SK-N-SH treated with all-trans-retinoic acid at 6 μM for 48 hours (cell line): Measurements from ENCODE around the gene CHST15.

Experiments used
- ATAC-seq: fragments of 200-7000 bp; cut with Tn5 transposase; 3 replicates; pipeline ENCODE4 v1.9.1; 2020; ENCODE audit warnings: mild to moderate bottlenecking, moderate library complexity
- BACH2 ChIP-seq: fragments of 250-450 bp; sonication (Bioruptor Pico); IDR thresholded peaks from 2 replicates; pipeline ENCODE4 v1.9.0; 2021; ENCODE audit warnings: mild to moderate bottlenecking, borderline replicate concordance
- CREB5 ChIP-seq: fragments of 250-450 bp; sonication (Bioruptor Pico); IDR thresholded peaks from 2 replicates; pipeline ENCODE4 v1.5.1; 2020; ENCODE audit warnings: low read depth, mild to moderate bottlenecking, moderate library complexity
- CSDC2 ChIP-seq: fragments of 250-450 bp; sonication (Bioruptor Pico); IDR thresholded peaks from 2 replicates; pipeline ENCODE4 v1.5.0; 2020; ENCODE audit warnings: mild to moderate bottlenecking, moderate library complexity
- CSRNP3 ChIP-seq: fragments of 250-450 bp; sonication (Bioruptor Pico); IDR thresholded peaks from 2 replicates; pipeline ENCODE4 v1.5.1; 2021; ENCODE audit warnings: mild to moderate bottlenecking, moderate library complexity
- ESRRG ChIP-seq: fragments of 250-450 bp; sonication (Bioruptor Pico); IDR thresholded peaks from 2 replicates; pipeline ENCODE4 v1.6.1; 2021; ENCODE audit warnings: mild to moderate bottlenecking
- GLIS3 ChIP-seq: fragments of 250-450 bp; sonication (Bioruptor Pico); IDR thresholded peaks from 2 replicates; pipeline ENCODE4 v1.5.0; 2020; ENCODE audit warnings: mild to moderate bottlenecking, moderate library complexity
- ISL1 ChIP-seq: fragments of 250-450 bp; sonication (Bioruptor Pico); IDR thresholded peaks from 2 replicates; pipeline ENCODE4 v2.1.2; 2022; ENCODE audit warnings: mild to moderate bottlenecking, moderate library complexity
- OSR1 ChIP-seq: fragments of 250-450 bp; sonication (Bioruptor Pico); IDR thresholded peaks from 2 replicates; pipeline ENCODE4 v1.8.0; 2022; ENCODE audit warnings: moderate library complexity, mild to moderate bottlenecking, inconsistent platforms
- PATZ1 ChIP-seq: fragments of 250-450 bp; sonication (Bioruptor Pico); IDR thresholded peaks from 2 replicates; pipeline ENCODE4 v1.8.0; 2020; ENCODE audit warnings: mild to moderate bottlenecking, moderate library complexity, borderline replicate concordance
- POU6F1 ChIP-seq: fragments of 250-450 bp; sonication (Bioruptor Pico); IDR thresholded peaks from 2 replicates; pipeline ENCODE4 v1.8.0; 2021; ENCODE audit warnings: low read depth, mild to moderate bottlenecking, moderate library complexity, borderline replicate concordance
- PPARA ChIP-seq: fragments of 250-450 bp; sonication (Bioruptor Pico); IDR thresholded peaks from 2 replicates; pipeline ENCODE4 v1.5.0; 2020; ENCODE audit warnings: mild to moderate bottlenecking, borderline replicate concordance
- RARB ChIP-seq: fragments of 250-450 bp; sonication (Bioruptor Pico); IDR thresholded peaks from 2 replicates; pipeline ENCODE4 v1.8.0; 2021; ENCODE audit warnings: mild to moderate bottlenecking, moderate library complexity
- SNAI2 ChIP-seq: fragments of 250-450 bp; sonication (Bioruptor Pico); IDR thresholded peaks from 2 replicates; pipeline ENCODE4 v1.5.0; 2020; ENCODE audit warnings: mild to moderate bottlenecking, moderate library complexity
- TCF4 ChIP-seq: fragments of 250-450 bp; sonication (Bioruptor Pico); IDR thresholded peaks from 2 replicates; pipeline ENCODE4 v1.8.0; 2021; ENCODE audit warnings: mild to moderate bottlenecking, moderate library complexity, borderline replicate concordance
- TOX ChIP-seq: fragments of 250-450 bp; sonication (Bioruptor Pico); IDR thresholded peaks from 2 replicates; pipeline ENCODE4 v1.8.0; 2021; ENCODE audit warnings: mild to moderate bottlenecking, moderate library complexity, borderline replicate concordance
- TSHZ2 ChIP-seq: fragments of 250-450 bp; sonication (Bioruptor Pico); IDR thresholded peaks from 2 replicates; pipeline ENCODE4 v1.5.0; 2020; ENCODE audit warnings: mild to moderate bottlenecking, moderate library complexity
- ZC3H10 ChIP-seq: fragments of 250-450 bp; sonication (Bioruptor Pico); IDR thresholded peaks from 2 replicates; pipeline ENCODE4 v1.5.1; 2021; ENCODE audit warnings: mild to moderate bottlenecking, moderate library complexity
- ZFP30 ChIP-seq: fragments of 450-650 bp; formaldehyde crosslinking; IDR thresholded peaks from 2 replicates; pipeline ENCODE4 v1.5.0; 2022; ENCODE audit warnings: mild to moderate bottlenecking, moderate library complexity
- ZNF565 ChIP-seq: fragments of 450-650 bp; formaldehyde crosslinking; conservative IDR thresholded peaks from 2 replicates; pipeline ENCODE4 v1.5.0; 2020; ENCODE audit warnings: low read depth, mild to moderate bottlenecking, moderate library complexity
- ZNF70 ChIP-seq: fragments of 450-650 bp; formaldehyde crosslinking; IDR thresholded peaks from 2 replicates; pipeline ENCODE4 v1.5.0; 2020; ENCODE audit warnings: mild to moderate bottlenecking, moderate library complexity
- ZNF8 ChIP-seq: fragments of 450-650 bp; formaldehyde crosslinking; IDR thresholded peaks from 2 replicates; pipeline ENCODE4 v1.5.0; 2020; ENCODE audit warnings: mild to moderate bottlenecking, moderate library complexity

Gene CHST15

GRCh38 chr10:123965973-123966895 is 127.2 kb downstream of the CHST15 start:
- ATAC-seq = no peak
- no peak for TF ChIP-seq PATZ1
- TF ChIP-seq BACH2 (CRISPR knock-in tag) = no peak
- TF ChIP-seq ZC3H10 (CRISPR knock-in tag) = no peak
- no peak for TF ChIP-seq ISL1 (CRISPR knock-in tag)
- TF ChIP-seq ESRRG (CRISPR knock-in tag) = no peak
- no peak for TF ChIP-seq CREB5
- no peak for TF ChIP-seq ZNF8 (CRISPR knock-in tag)
- no peak for TF ChIP-seq ZFP30 (CRISPR knock-in tag)
- TF ChIP-seq SNAI2 (CRISPR knock-in tag) = no peak
- no peak for TF ChIP-seq TCF4 (CRISPR knock-in tag)
- TF ChIP-seq CSDC2 (CRISPR knock-in tag) = no peak
- no peak for TF ChIP-seq TOX (CRISPR knock-in tag)
- no peak for TF ChIP-seq OSR1
- no peak for TF ChIP-seq TSHZ2 (CRISPR knock-in tag)
- no peak for TF ChIP-seq POU6F1 (CRISPR knock-in tag)
- TF ChIP-seq PPARA = no peak
- TF ChIP-seq GLIS3 (CRISPR knock-in tag) = no peak

- no peak for TF ChIP-seq CSRNP3 (CRISPR knock-in tag)
- no peak for TF ChIP-seq OSR1
- TF ChIP-seq ZNF565 (CRISPR knock-in tag) = no peak
- no peak for TF ChIP-seq RARB
- TF ChIP-seq ZNF70 = no peak
- no peak for TF ChIP-seq ZC3H10 (CRISPR knock-in tag)
- TF ChIP-seq ESRRG (CRISPR knock-in tag) = no peak
- no peak for TF ChIP-seq TSHZ2 (CRISPR knock-in tag)
- no peak for TF ChIP-seq SNAI2 (CRISPR knock-in tag)
- no peak for TF ChIP-seq ZNF8 (CRISPR knock-in tag)
- TF ChIP-seq TCF4 (CRISPR knock-in tag) = no peak
- TF ChIP-seq GLIS3 (CRISPR knock-in tag) = no peak
- TF ChIP-seq ZFP30 (CRISPR knock-in tag) = no peak
- no peak for TF ChIP-seq TOX (CRISPR knock-in tag)
- TF ChIP-seq CSDC2 (CRISPR knock-in tag) = no peak
- TF ChIP-seq POU6F1 (CRISPR knock-in tag) = no peak
- no peak for TF ChIP-seq PPARA
- TF ChIP-seq, all 23 proteins: peak for 0
- no peak for ATAC-seq
These were observed 128.4 kb downstream of the CHST15 start for GRCh38 chr10:123964953-123965352.
